NT2/D1 (cell line): ENCODE results near the gene KDM8.

Experiments used
- DNase-seq: peaks from one replicate; pipeline ENCODE4 v3.0.0-alpha.2; 2011; ENCODE audit warnings: low read depth, low spot score
- H3K27me3 ChIP-seq: 2 replicates; pipeline ENCODE4 v1.6.0; 2011; ENCODE audit warnings: mild to moderate bottlenecking; ENCODE audit not compliant: insufficient read length, insufficient read depth
- H3K36me3 ChIP-seq: 2 replicates; pipeline ENCODE4 v1.6.1; 2011; ENCODE audit warnings: mild to moderate bottlenecking, low read length, mixed read lengths; ENCODE audit not compliant: insufficient read depth, insufficient read length
- H3K4me1 ChIP-seq: 2 replicates; pipeline ENCODE4 v1.5.1; 2011; ENCODE audit not compliant: insufficient read depth, insufficient read length
- H3K4me3 ChIP-seq: 2 replicates; pipeline ENCODE4 v1.5.1; 2011; ENCODE audit warnings: low read depth; ENCODE audit not compliant: insufficient read length
- H3K9ac ChIP-seq: 2 replicates; pipeline ENCODE4 v1.6.0; 2011; ENCODE audit warnings: low read depth; ENCODE audit not compliant: insufficient read length
- H3K9me3 ChIP-seq: 2 replicates; pipeline ENCODE4 v1.5.1; 2011; ENCODE audit warnings: mild to moderate bottlenecking, low read length; ENCODE audit not compliant: insufficient read depth
- SUZ12 ChIP-seq: IDR thresholded peaks from 2 replicates; pipeline ENCODE4 v1.6.1; 2011; ENCODE audit not compliant: insufficient read length, insufficient read depth; ENCODE audit errors: extremely low read depth
- YY1 ChIP-seq: IDR thresholded peaks from 2 replicates; pipeline ENCODE4 v1.6.1; 2011; ENCODE audit not compliant: insufficient read length, insufficient read depth
- ZNF274 ChIP-seq: IDR thresholded peaks from 2 replicates; pipeline ENCODE4 v1.6.1; 2011; ENCODE audit warnings: mild to moderate bottlenecking, low read depth, low read length

Gene KDM8

GRCh38 chr16:27218756-27219155, 15.4 kb downstream of the KDM8 start:
- Histone ChIP-seq H3K4me1 (peaks cover 13% of the 10 kb centered on the region), H3K4me3 (no peak overlapping the region), H3K9me3 (no peaks in the 10 kb centered on the region), H3K36me3 (peaks cover 69% of the 10 kb centered on the region), H3K27me3 (no peaks in the 10 kb centered on the region), H3K9ac (peak overlapping the region; percentile 53)
- TF ChIP-seq ZNF274 (no peak), YY1 (no peak)
- no peak for DNase-seq

GRCh38 chr16:27219161-27219560, 15.8 kb downstream of the KDM8 start:
- no peak for TF ChIP-seq YY1
- no peak for TF ChIP-seq SUZ12
- no peak for TF ChIP-seq ZNF274
- DNase-seq, result no peak
- Histone ChIP-seq H3K9me3 (no peaks in the 10 kb centered on the region), H3K4me3 (no peak overlapping the region), H3K36me3 (peaks cover 70% of the 10 kb centered on the region), H3K4me1 (peaks cover 13% of the 10 kb centered on the region), H3K27me3 (no peaks in the 10 kb centered on the region), H3K9ac (peak overlapping the region; percentile 53)

- no peak overlapping the region for H3K4me3 ChIP-seq
- no peak for DNase-seq
- TF ChIP-seq ZNF274 (no peak), SUZ12 (no peak), YY1 (no peak)
- no peak overlapping the region for H3K9ac ChIP-seq
- peaks cover 69% of the 10 kb centered on the region for H3K36me3 ChIP-seq
- no peaks in the 10 kb centered on the region for H3K9me3 ChIP-seq
- no peaks in the 10 kb centered on the region for H3K27me3 ChIP-seq
- H3K4me1 ChIP-seq, result peaks cover 15% of the 10 kb centered on the region
Measured at GRCh38 chr16:27220120-27220519, 16.8 kb downstream of the KDM8 start.

GRCh38 chr16:27220527-27220926, 17.2 kb downstream of the KDM8 start:
- no peaks in the 10 kb centered on the region for H3K27me3 ChIP-seq
- H3K36me3 ChIP-seq, result peaks cover 71% of the 10 kb centered on the region
- H3K9ac ChIP-seq, result no peak overlapping the region
- no peaks in the 10 kb centered on the region for H3K9me3 ChIP-seq
- peaks cover 15% of the 10 kb centered on the region for H3K4me1 ChIP-seq
- DNase-seq, result no peak
- TF ChIP-seq ZNF274 (no peak), YY1 (no peak), SUZ12 (no peak)
- H3K4me3 ChIP-seq, result no peak overlapping the region

- TF ChIP-seq ZNF274 (no peak), YY1 (no peak), SUZ12 (no peak)
- DNase-seq, result no peak
Measured at GRCh38 chr16:27220991-27221390, 17.7 kb downstream of the KDM8 start.

GRCh38 chr16:27221576-27222248, 18.4 kb downstream of the KDM8 start:
- peaks cover 15% of the 10 kb centered on the region for H3K4me1 ChIP-seq
- no peaks in the 10 kb centered on the region for H3K9me3 ChIP-seq
- no peak for DNase-seq
- no peaks in the 10 kb centered on the region for H3K27me3 ChIP-seq
- no peak overlapping the region for H3K9ac ChIP-seq
- H3K4me3 ChIP-seq, result no peak overlapping the region
- peaks cover 70% of the 10 kb centered on the region for H3K36me3 ChIP-seq
- TF ChIP-seq ZNF274 (no peak), YY1 (no peak), SUZ12 (no peak)

More at GRCh38 chr16:27220991-27221390, 17.7 kb downstream of the KDM8 start:
- Histone ChIP-seq H3K9ac (no peak overlapping the region), H3K27me3 (no peaks in the 10 kb centered on the region), H3K9me3 (no peaks in the 10 kb centered on the region), H3K4me1 (peaks cover 15% of the 10 kb centered on the region), H3K36me3 (peaks cover 70% of the 10 kb centered on the region), H3K4me3 (no peak overlapping the region)

- Histone ChIP-seq H3K27me3 (no peaks in the 10 kb centered on the region), H3K9me3 (no peaks in the 10 kb centered on the region), H3K36me3 (peaks cover 69% of the 10 kb centered on the region), H3K4me1 (peaks cover 15% of the 10 kb centered on the region), H3K4me3 (no peak overlapping the region), H3K9ac (no peak overlapping the region)
- TF ChIP-seq SUZ12, result no peak
- TF ChIP-seq ZNF274, result no peak
- TF ChIP-seq YY1, result no peak
- no peak for DNase-seq
Measured at GRCh38 chr16:27222249-27223225, 19.2 kb downstream of the KDM8 start.
